ENCODE results near the gene TBCCD1. TPM values are rescaled to one million over a fixed set of nuclear protein-coding genes. Genes with fewer than 3 reads are reported as not detected.
"Not testable (repeated sequence)": the region's sequence is repeated elsewhere in the genome, so short reads cannot be mapped to it uniquely, and the experiment has no call there.

The TBCCD1 gene
- polyA plus RNA-seq, 6 donors from 2014 or later, result 12.0 to 32.7 (median 19.7) TPM

- no peak overlapping the region for H3K4me3 Mint-ChIP-seq
These were observed 22.9 kb upstream of the TBCCD1 start for GRCh38 chr3:186589856-186590579.

GRCh38 chr3:186589121-186589520 is 22.0 kb upstream of the TBCCD1 start:
- Mint-ChIP-seq H3K27me3 (peaks cover 0 to 4% (median 0%) of the 10 kb centered on the region in 3 donors), H3K9me3 (no peaks in the 10 kb centered on the region), H3K4me1 (no peaks in the 10 kb centered on the region), H3K36me3 (peaks cover 10 to 16% of the 10 kb centered on the region in 2 donors), H3K27ac (no peak overlapping the region), H3K4me3 (no peak overlapping the region)
- ATAC-seq (ENCODE audit: low read depth in 2 of 2) (no peak), DNase-seq (no peak)

More at GRCh38 chr3:186589856-186590579, 22.9 kb upstream of the TBCCD1 start:
- DNase-seq (no peak), ATAC-seq (ENCODE audit: low read depth in 2 of 2) (no peak)
- peaks cover 1 to 7% of the 10 kb centered on the region in 2 donors for H3K36me3 Mint-ChIP-seq
- H3K4me1 Mint-ChIP-seq, result no peaks in the 10 kb centered on the region
- H3K9me3 Mint-ChIP-seq, result no peaks in the 10 kb centered on the region
- no peak overlapping the region for H3K27ac Mint-ChIP-seq
- peaks cover 0 to 4% (median 0%) of the 10 kb centered on the region in 3 donors for H3K27me3 Mint-ChIP-seq

- ATAC-seq (ENCODE audit: low read depth in 2 of 2), result no peak
- no peak for DNase-seq
- Mint-ChIP-seq H3K9me3 (no peaks in the 10 kb centered on the region), H3K27ac (no peak overlapping the region), H3K27me3 (peaks cover 0 to 4% (median 0%) of the 10 kb centered on the region in 3 donors), H3K4me1 (no peaks in the 10 kb centered on the region), H3K36me3 (peaks cover 15 to 17% of the 10 kb centered on the region in 2 donors), H3K4me3 (no peak overlapping the region)
These were observed 21.5 kb upstream of the TBCCD1 start for GRCh38 chr3:186588632-186589031.

- H3K4me1 Mint-ChIP-seq, result no peaks in the 10 kb centered on the region
- ATAC-seq (ENCODE audit: low read depth in 2 of 2) (no peak), DNase-seq (no peak)
- peaks cover 21 to 24% of the 10 kb centered on the region in 2 donors for H3K36me3 Mint-ChIP-seq
- no peaks in the 10 kb centered on the region for H3K27me3 Mint-ChIP-seq
- no peak overlapping the region for H3K4me3 Mint-ChIP-seq
- no peaks in the 10 kb centered on the region for H3K9me3 Mint-ChIP-seq
- no peak overlapping the region for H3K27ac Mint-ChIP-seq
These were observed 20.0 kb upstream of the TBCCD1 start for GRCh38 chr3:186587183-186587582.

GRCh38 chr3:186586245-186586644 is 19.1 kb upstream of the TBCCD1 start:
- not testable (repeated sequence) for H3K4me1 Mint-ChIP-seq; H3K27ac Mint-ChIP-seq; H3K27me3 Mint-ChIP-seq; DNase-seq; H3K4me3 Mint-ChIP-seq; ATAC-seq (ENCODE audit: low read depth in 2 of 2); H3K9me3 Mint-ChIP-seq
- H3K36me3 Mint-ChIP-seq, result peaks cover 21 to 34% of the 10 kb centered on the region in 2 donors

DNA sequence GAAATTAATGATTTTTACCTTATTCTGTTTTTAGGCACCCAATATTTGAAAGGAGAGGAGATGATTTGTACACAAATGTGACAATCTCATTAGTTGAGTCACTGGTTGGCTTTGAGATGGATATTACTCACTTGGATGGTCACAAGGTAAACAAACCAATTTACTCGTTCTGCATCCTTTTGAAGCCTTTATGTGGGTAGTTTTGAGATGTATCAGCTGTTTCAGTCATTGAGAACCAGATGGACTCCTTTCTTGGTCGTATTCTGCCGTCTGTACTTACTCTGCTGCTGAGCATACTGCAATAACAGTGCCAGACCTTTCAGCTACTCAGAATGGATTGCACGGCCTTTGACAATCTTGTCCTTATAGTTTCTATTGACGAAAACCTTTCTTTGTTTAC is 16.7 kb upstream of the TBCCD1 start:
- ATAC-seq (ENCODE audit: low read depth in 2 of 2) (no peak), DNase-seq (no peak)
- H3K9me3 Mint-ChIP-seq, result no peaks in the 10 kb centered on the region
- H3K36me3 Mint-ChIP-seq, result peaks cover 25 to 47% of the 10 kb centered on the region in 2 donors
- H3K27ac Mint-ChIP-seq, result no peak overlapping the region
- no peaks in the 10 kb centered on the region for H3K27me3 Mint-ChIP-seq
- H3K4me3 Mint-ChIP-seq, result no peak overlapping the region
- H3K4me1 Mint-ChIP-seq, result no peaks in the 10 kb centered on the region

DNA sequence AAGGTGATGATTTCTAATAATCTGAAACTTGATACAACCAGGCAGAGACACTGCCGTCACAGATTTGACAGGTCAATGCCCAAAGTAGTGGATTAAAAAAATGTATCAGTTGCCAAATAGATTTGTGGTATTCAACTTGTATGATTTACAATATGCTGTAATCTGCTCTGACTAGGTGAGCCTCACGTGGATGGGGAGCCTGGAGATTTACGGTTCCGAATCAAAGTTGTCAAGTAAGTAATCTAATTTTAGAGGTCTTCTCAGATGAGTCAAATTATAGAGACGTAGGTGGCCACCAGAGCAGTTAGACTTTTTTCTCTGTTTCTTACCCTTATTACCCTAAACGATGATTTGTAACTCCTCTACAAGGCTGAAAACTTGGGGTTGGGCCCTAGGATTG is 15.4 kb upstream of the TBCCD1 start:
- no peak for ATAC-seq (ENCODE audit: low read depth in 2 of 2)
- no peaks in the 10 kb centered on the region for H3K9me3 Mint-ChIP-seq
- no peaks in the 10 kb centered on the region for H3K27me3 Mint-ChIP-seq
- DNase-seq, result no peak
- H3K36me3 Mint-ChIP-seq, result peaks cover 25 to 54% of the 10 kb centered on the region in 2 donors
- H3K4me1 Mint-ChIP-seq, result peaks cover 0 to 3% (median 0%) of the 10 kb centered on the region in 3 donors
- H3K27ac Mint-ChIP-seq, result no peak overlapping the region
- H3K4me3 Mint-ChIP-seq, result no peak overlapping the region

- ATAC-seq (ENCODE audit: low read depth in 2 of 2) (no peak), DNase-seq (no peak)
- Mint-ChIP-seq H3K4me3 (no peak overlapping the region), H3K9me3 (no peaks in the 10 kb centered on the region), H3K27ac (peak overlapping the region in 1 of 6 donors; percentile 51), H3K36me3 (peaks cover 27 to 54% of the 10 kb centered on the region in 2 donors), H3K27me3 (no peaks in the 10 kb centered on the region), H3K4me1 (peaks cover 0 to 3% (median 0%) of the 10 kb centered on the region in 3 donors)
These were observed 13.6 kb upstream of the TBCCD1 start for GRCh38 chr3:186580785-186581184.

- H3K9me3 Mint-ChIP-seq, result no peaks in the 10 kb centered on the region
- H3K27ac Mint-ChIP-seq, result peak overlapping the region in 2 of 6 donors; percentile 52 to 74
- H3K27me3 Mint-ChIP-seq, result no peaks in the 10 kb centered on the region
- no peak overlapping the region for H3K4me3 Mint-ChIP-seq
- peaks cover 9 to 31% of the 10 kb centered on the region in 2 donors for H3K36me3 Mint-ChIP-seq
- H3K4me1 Mint-ChIP-seq, result peaks cover under 1 to 6% (median 3%) of the 10 kb centered on the region in 3 donors
- DNase-seq (no peak), ATAC-seq (ENCODE audit: low read depth in 2 of 2) (no peak)
These were observed 10.4 kb upstream of the TBCCD1 start for GRCh38 chr3:186577521-186577920.

DNA sequence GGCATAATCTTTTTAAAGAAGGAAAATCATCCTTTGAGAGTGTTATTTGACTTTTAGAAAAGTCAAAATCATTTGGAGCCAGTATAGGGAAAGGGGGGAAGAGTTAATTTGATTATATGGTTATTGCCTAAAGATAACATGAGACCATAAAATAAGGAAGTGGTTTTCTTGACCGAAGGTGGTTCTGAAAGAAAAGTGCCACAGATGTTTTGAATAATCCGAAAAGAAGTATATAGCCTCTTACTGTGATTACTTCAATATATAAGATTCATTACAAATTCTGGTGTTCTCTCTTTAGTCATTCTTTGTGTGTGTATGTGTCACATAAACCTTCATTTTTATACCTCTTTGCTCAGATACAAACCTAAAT is 4.5 kb upstream of the TBCCD1 start:
- H3K4me1 Mint-ChIP-seq, result peaks cover 29 to 43% (median 42%) of the 10 kb centered on the region in 3 donors
- ATAC-seq (ENCODE audit: low read depth in 2 of 2) (no peak), DNase-seq (no peak)
- H3K27me3 Mint-ChIP-seq, result no peaks in the 10 kb centered on the region
- no peaks in the 10 kb centered on the region for H3K9me3 Mint-ChIP-seq
- peak overlapping the region; percentile 90 to 99 (median 96) for H3K4me3 Mint-ChIP-seq
- H3K27ac Mint-ChIP-seq, result peak overlapping the region; percentile 93 to 99 (median 98)
- peaks cover 0 to 5% of the 10 kb centered on the region in 2 donors for H3K36me3 Mint-ChIP-seq

DNA sequence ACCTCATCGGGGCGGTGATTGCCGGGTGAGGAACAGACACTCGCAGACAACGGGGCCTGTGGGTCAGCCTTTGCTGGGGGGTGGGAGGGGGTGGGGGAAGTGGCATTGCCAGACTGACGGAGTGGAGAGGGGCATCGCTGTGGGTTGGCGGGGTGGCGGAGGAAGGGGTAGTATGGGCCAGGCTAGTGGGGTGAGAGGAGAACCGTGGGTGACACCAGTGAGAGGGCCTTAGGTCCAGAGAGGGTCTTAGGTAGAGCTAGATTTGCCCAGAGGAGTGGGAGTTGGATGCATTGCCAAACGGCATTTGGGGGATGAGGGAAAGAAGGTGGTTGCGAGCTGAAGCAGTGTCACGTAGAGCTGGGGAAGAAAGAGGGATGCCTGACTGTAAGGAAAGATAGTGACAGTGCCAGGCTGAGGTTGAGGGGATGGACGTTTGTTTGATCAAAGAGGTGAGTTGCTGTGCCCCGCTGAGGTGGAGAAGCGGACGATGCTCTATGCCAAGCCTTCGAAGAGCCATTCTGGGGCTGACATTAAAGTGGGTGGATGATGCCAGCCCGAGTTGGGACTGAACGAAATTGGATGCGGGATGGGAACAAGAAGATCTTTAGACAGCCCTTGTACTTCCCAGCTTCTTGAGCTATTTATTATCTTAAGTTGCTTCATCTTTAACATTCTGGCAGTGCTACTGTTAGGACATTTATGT is 4.0 kb upstream of the TBCCD1 start:
- H3K27me3 Mint-ChIP-seq, result no peaks in the 10 kb centered on the region
- ATAC-seq (ENCODE audit: low read depth in 2 of 2), result no peak
- no peaks in the 10 kb centered on the region for H3K36me3 Mint-ChIP-seq

DNA sequence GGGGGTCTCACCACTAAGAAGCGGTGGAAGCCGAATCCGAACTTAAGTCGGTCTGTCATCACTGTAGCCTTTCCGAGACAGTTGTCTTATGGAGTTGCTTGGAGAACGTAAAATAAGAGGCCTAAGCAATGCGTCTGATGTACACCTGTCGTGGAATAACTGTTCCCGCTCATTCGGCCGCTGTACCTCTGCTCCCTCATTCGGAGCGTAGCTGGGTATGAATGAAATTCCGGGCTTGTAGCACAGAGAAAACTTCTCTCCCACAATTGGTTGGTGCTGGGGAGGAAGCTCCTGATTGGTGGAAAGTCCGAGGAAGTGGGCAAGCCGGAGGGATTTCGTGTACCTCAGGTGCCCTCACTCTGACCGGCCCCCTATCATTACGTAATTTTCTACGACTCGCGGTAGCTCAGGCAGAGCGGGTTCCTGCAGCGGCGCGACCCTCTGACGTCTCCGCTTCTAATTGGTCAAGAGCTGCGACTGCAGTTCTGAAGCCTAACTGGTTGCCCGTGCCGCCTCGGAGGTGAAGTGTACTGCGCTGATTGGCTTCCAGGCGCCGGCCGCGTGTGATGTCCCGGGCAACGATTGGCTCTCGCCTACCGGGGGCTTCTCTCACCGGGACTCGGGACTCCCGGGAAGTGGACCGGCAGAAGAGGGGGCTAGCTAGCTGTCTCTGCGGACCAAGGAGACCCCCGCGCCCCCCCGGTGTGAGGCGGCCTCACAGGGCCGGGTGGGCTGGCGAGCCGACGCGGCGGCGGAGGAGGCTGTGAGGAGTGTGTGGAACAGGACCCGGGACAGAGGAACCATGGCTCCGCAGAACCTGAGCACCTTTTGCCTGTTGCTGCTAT is 3.2 kb upstream of the TBCCD1 start, which contains the start of gene DNAJB11:
Gene DNAJB11 (plus strand): TSS at position 625 of the 845 bp plus-strand sequence. CDS start 178 bp downstream, at position 803.
- Mint-ChIP-seq H3K4me3 (peak within 1 kb of the TSS; percentile 90 to 99 (median 96)), H3K4me1 (peaks cover 33 to 51% (median 50%) of the 10 kb centered on the region in 3 donors), H3K27ac (peak within 1 kb of the TSS; percentile 96 to 99 (median 98)), H3K9me3 (no peaks in the 10 kb centered on the region), H3K27me3 (no peaks in the 10 kb centered on the region), H3K36me3 (no peaks in the 10 kb centered on the region)
- DNase-seq (peak; percentile 98), ATAC-seq (ENCODE audit: low read depth in 2 of 2) (peak; percentile 81 to 83)

More for the DNA sequence above, 4.0 kb upstream of the TBCCD1 start:
- peak overlapping the region; percentile 93 to 99 (median 98) for H3K27ac Mint-ChIP-seq
- H3K4me1 Mint-ChIP-seq, result peaks cover 33 to 49% (median 47%) of the 10 kb centered on the region in 3 donors
- DNase-seq, result no peak
- peak overlapping the region; percentile 90 to 99 (median 96) for H3K4me3 Mint-ChIP-seq
- H3K9me3 Mint-ChIP-seq, result no peaks in the 10 kb centered on the region

- no peaks in the 10 kb centered on the region for H3K36me3 Mint-ChIP-seq
- H3K4me3 Mint-ChIP-seq, result peak overlapping the region; percentile 90 to 99 (median 96)
- H3K4me1 Mint-ChIP-seq, result peaks cover 33 to 53% (median 51%) of the 10 kb centered on the region in 3 donors
- no peak for DNase-seq
- H3K27ac Mint-ChIP-seq, result peak overlapping the region; percentile 96 to 99 (median 98)
- H3K9me3 Mint-ChIP-seq, result no peaks in the 10 kb centered on the region
- no peaks in the 10 kb centered on the region for H3K27me3 Mint-ChIP-seq
- no peak for ATAC-seq (ENCODE audit: low read depth in 2 of 2)
These were observed 2.6 kb upstream of the TBCCD1 start for GRCh38 chr3:186569779-186570095.

Data from naive B cell (primary cell).